ENCODE measurements around the gene TAF11L10.

DNA sequence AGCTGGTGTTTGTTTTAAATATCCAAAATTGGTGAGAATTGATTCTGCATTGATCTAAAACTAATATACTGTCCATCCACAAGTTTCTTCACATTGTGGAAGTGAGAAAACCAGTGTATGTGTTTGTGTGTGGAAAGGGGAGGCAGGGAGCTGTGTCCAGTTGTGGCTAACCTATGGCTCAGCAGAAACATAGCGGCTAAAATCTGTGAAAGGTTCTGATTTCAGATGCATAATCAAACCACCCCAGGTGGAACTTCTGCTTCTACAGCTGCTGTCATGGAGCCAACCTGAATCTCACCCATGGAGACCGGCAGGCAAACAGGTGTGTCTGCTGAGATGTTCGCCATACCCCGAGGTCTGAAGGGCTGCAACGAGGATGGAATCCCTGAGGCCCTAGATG lies 36.5 kb upstream of the TAF11L10 start, which contains the start of gene TAF11L14:
- TF ChIP-seq, protein P1, sequence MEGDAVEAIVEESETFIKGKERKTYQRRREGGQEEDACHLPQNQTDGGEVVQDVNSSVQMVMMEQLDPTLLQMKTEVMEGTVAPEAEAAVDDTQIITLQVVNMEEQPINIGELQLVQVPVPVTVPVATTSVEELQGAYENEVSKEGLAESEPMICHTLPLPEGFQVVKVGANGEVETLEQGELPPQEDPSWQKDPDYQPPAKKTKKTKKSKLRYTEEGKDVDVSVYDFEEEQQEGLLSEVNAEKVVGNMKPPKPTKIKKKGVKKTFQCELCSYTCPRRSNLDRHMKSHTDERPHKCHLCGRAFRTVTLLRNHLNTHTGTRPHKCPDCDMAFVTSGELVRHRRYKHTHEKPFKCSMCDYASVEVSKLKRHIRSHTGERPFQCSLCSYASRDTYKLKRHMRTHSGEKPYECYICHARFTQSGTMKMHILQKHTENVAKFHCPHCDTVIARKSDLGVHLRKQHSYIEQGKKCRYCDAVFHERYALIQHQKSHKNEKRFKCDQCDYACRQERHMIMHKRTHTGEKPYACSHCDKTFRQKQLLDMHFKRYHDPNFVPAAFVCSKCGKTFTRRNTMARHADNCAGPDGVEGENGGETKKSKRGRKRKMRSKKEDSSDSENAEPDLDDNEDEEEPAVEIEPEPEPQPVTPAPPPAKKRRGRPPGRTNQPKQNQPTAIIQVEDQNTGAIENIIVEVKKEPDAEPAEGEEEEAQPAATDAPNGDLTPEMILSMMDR (IDR thresholded peaks at IDR 0.05 in 2 of 3, conservative IDR thresholded peaks at IDR 0.05 in 1 of 3; ENCODE audit: control insufficient read depth in 2 of 3, extremely low read depth in 1 of 3, insufficient read depth in 1 of 3, low read depth in 3 of 3, low read length in 3 of 3) = no peak
- TF ChIP-seq CREB1 (IDR thresholded peaks at IDR 0.05; ENCODE audit: low read depth) = no peak
- TF ChIP-seq GATAD2B (conservative IDR thresholded peaks at IDR 0.05; ENCODE audit: low read depth) = no peak
- no peak for TF ChIP-seq NFXL1 (IDR thresholded peaks at IDR 0.05; ENCODE audit: borderline replicate concordance)
- TF ChIP-seq KDM1A (IDR thresholded peaks at IDR 0.05; ENCODE audit: borderline replicate concordance) = no peak
- TF ChIP-seq EZH2 (IDR thresholded peaks at IDR 0.05; ENCODE audit: borderline replicate concordance, control insufficient read depth, low read depth, low read length) = no peak
- no peak for TF ChIP-seq POU2F2 (IDR thresholded peaks at IDR 0.05; ENCODE audit: borderline replicate concordance, low read depth, low read length)
- TF ChIP-seq SIN3A (IDR thresholded peaks at IDR 0.05; ENCODE audit: low read depth, low read length) = no peak
- no peak for TF ChIP-seq POLR2AphosphoS5 (IDR thresholded peaks at IDR 0.05; ENCODE audit: low read length)
- TF ChIP-seq CREM (IDR thresholded peaks at IDR 0.05; ENCODE audit: low read depth) = no peak
- TF ChIP-seq, protein P2, sequence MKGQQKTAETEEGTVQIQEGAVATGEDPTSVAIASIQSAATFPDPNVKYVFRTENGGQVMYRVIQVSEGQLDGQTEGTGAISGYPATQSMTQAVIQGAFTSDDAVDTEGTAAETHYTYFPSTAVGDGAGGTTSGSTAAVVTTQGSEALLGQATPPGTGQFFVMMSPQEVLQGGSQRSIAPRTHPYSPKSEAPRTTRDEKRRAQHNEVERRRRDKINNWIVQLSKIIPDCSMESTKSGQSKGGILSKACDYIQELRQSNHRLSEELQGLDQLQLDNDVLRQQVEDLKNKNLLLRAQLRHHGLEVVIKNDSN (IDR thresholded peaks at IDR 0.05; ENCODE audit: borderline replicate concordance, extremely low read length, insufficient read depth, low read depth, low read length) = no peak
